ENCODE data around the gene ATXN1.

GRCh38 chr6:16253399-16254144 is 507.7 kb downstream of the ATXN1 start:
- no peak for TF ChIP-seq CTCF (IDR thresholded peaks at IDR 0.05)
- TF ChIP-seq EP300 (IDR thresholded peaks at IDR 0.05): no peak
- no peak for TF ChIP-seq POLR2A (IDR thresholded peaks at IDR 0.05)
